ENCODE measurements around the gene MAPK12. TPM values are rescaled to one million over a fixed set of nuclear protein-coding genes. Genes with fewer than 3 reads are reported as not detected.

The MAPK12 gene
- total RNA-seq, 1 experiment from 2014 or later: 74.6 TPM

- POLR2A ChIA-PET: no interaction called here
These were observed 51.6 kb downstream of the MAPK12 start for GRCh38 chr22:50209893-50210292.

More at GRCh38 chr22:50209893-50210292, 51.6 kb downstream of the MAPK12 start:
- H3K36me3 ChIP-seq (ENCODE audit: control insufficient read depth, insufficient read depth, low read length): no peaks in the 10 kb centered on the region
- no peak overlapping the region for H3K4me3 ChIP-seq (ENCODE audit: low read depth in 2 of 2, low read length in 2 of 2)
- no TSS peak for BruUV-seq (replicated peaks)
- H3K4me1 ChIP-seq (ENCODE audit: control insufficient read depth, insufficient read depth, low read length): no peaks in the 10 kb centered on the region
- no peaks in the 10 kb centered on the region for H3K27me3 ChIP-seq (ENCODE audit: control insufficient read depth, insufficient read depth, low read length)
- no peaks in the 10 kb centered on the region for H3K9me3 ChIP-seq (ENCODE audit: control insufficient read depth, insufficient read depth, low read depth, low read length)
- intact Hi-C loops (cut with micrococcal nuclease; ENCODE audit: unreplicated experiment) (loop anchor here (1.0 kb wide), 1 partner anchor 61 kb away; no protein-coding TSS in a partner anchor), in situ Hi-C loops (cut with HindIII; ENCODE audit: low pct_unique_long_range_greater_than_20kb, low sequenced_read_pairs) (no loop called here)
- TF ChIP-seq TCF7L2 (IDR thresholded peaks at IDR 0.05; ENCODE audit: low read depth, low read length) (no peak), CTCF (IDR thresholded peaks at IDR 0.05) (peak; percentile 87), SIN3A (IDR thresholded peaks at IDR 0.05; ENCODE audit: borderline replicate concordance, insufficient read depth, low read depth, low read length) (no peak), REST (IDR thresholded peaks at IDR 0.05; ENCODE audit: insufficient read depth in 1 of 2, low read depth in 2 of 2, low read length in 1 of 2) (no peak)
- H3K27ac ChIP-seq (ENCODE audit: low read length): no peak overlapping the region
- DNase-seq (ENCODE audit: low read depth, low spot score): peak; percentile 38
- ATAC-seq: peak; percentile 74
- CTCF ChIA-PET: no interaction called here
